Endodermal cell (in vitro differentiated cells): ENCODE results near the gene SCAPER. TPM values are rescaled to one million over a fixed set of nuclear protein-coding genes. Genes with fewer than 3 reads are reported as not detected.

Experiments used
- DNase-seq: peaks from one replicate; pipeline ENCODE4 v3.0.0-alpha.2; 2017
- H3K27ac ChIP-seq: 2 replicates; pipeline ENCODE4 v1.5.1; 2013; ENCODE audit warnings: mild to moderate bottlenecking, low read depth, low read length, moderate library complexity
- H3K27me3 ChIP-seq: 2 replicates; pipeline ENCODE4 v1.6.1; 2013; ENCODE audit warnings: mild to moderate bottlenecking, low read length, moderate library complexity; ENCODE audit not compliant: insufficient read depth, control insufficient read depth, poor library complexity, severe bottlenecking
- H3K36me3 ChIP-seq: 2 replicates; pipeline ENCODE4 v1.7.0; 2013; ENCODE audit warnings: mild to moderate bottlenecking, low read length, moderate library complexity; ENCODE audit not compliant: control insufficient read depth, insufficient read depth
- H3K4me1 ChIP-seq: one replicate; pipeline ENCODE4 v1.7.0; 2013; ENCODE audit warnings: low read length; ENCODE audit not compliant: control insufficient read depth, insufficient read depth
- H3K4me3 ChIP-seq: 2 replicates; pipeline ENCODE4 v1.5.1; 2013; ENCODE audit warnings: mild to moderate bottlenecking, low read length, moderate library complexity
- H3K9ac ChIP-seq: 2 replicates; pipeline ENCODE4 v1.6.1; 2013; ENCODE audit warnings: mild to moderate bottlenecking, low read length, moderate library complexity; ENCODE audit not compliant: poor library complexity, severe bottlenecking; ENCODE audit errors: extremely low read depth
- H3K9me3 ChIP-seq: 2 replicates; pipeline ENCODE4 v1.6.1; 2013; ENCODE audit warnings: mild to moderate bottlenecking, low read length, moderate library complexity; ENCODE audit not compliant: control insufficient read depth
- H3K27ac Mint-ChIP-seq: 2 replicates; pipeline ENCODE4 v1.8.0; 2020; ENCODE audit warnings: mixed read lengths
- H3K27me3 Mint-ChIP-seq: 2 replicates; pipeline ENCODE4 v1.8.0; 2021; ENCODE audit warnings: mild to moderate bottlenecking, mixed read lengths; ENCODE audit not compliant: insufficient read depth
- H3K36me3 Mint-ChIP-seq: 2 replicates; pipeline ENCODE4 v1.8.0; 2020; ENCODE audit warnings: low read depth, mixed read lengths
- H3K4me1 Mint-ChIP-seq: 2 replicates; pipeline ENCODE4 v1.8.0; 2020; ENCODE audit warnings: mixed read lengths
- H3K4me3 Mint-ChIP-seq: 2 replicates; pipeline ENCODE4 v1.8.0; 2020; ENCODE audit warnings: mild to moderate bottlenecking, moderate library complexity, mixed read lengths
- H3K9me3 Mint-ChIP-seq: 2 replicates; pipeline ENCODE4 v1.8.0; 2020; ENCODE audit warnings: mild to moderate bottlenecking, mixed read lengths
- WGBS, 2 experiments: methylation state at CpG; one replicate each; pipeline versions ENCODE4 v1.1.5 to v1.1.7; 2013; ENCODE audit warnings: missing lambda C conversion rate in 2 of 2, mixed read lengths in 1 of 2; ENCODE audit not compliant: insufficient coverage in 1 of 2, insufficient read length in 1 of 2; 5-methylcytosine and 5-hydroxymethylcytosine counted together
- total RNA-seq, 2 donors: library from RNA; stranded (reverse); fragmentation: NEBNext Ultra II Directional in 1 of 2; extraction: Animal tissue kit (Norgen Biotek cat#: 25700) in 1 of 2; gene quantifications; 2 replicates in 1 of 2; 3 replicates in 1 of 2; pipeline ENCODE4 v1.2.1, GENCODE V29; 2021
- TF ChIP-seq, protein P1 (sequence below): fragments of 200-600 bp; sonication (generic); conservative IDR thresholded peaks from 2 replicates; pipeline ENCODE4 v1.5.0; 2021; ENCODE audit warnings: antibody characterized with exemption, mild to moderate bottlenecking

Gene SCAPER
- total RNA-seq, 2 donors from 2014 or later = 8.9 to 12.2 TPM

DNA sequence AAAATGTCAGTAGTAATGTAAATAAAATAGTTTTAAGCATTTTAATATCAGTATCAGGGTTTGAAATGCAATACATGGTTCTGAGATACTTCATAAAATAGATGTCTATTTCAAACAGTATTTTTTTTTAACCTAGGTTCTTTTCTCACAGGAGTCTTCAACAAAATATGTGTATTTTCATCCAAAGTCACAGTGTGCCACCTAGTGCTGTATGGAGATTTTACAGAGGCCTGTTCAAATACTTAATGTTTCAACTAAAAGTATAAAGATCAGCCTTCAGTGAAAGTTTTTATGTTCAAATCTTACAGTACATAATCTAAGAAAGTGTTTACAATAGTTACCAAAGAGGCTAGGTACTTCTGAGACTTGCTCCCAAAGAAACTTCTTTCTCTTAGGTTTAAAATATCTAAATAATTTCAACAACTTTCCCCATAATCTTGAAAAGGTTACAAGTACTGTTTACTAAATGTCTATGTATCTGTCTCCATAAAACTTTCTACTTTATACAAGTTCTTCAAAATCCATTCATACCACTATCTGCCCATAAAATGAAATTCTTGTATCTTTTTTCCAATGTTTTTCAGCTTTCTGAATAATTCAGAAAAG is 38.3 kb downstream of the SCAPER start:
- H3K9me3 Mint-ChIP-seq = no peaks in the 10 kb centered on the region
- no peak overlapping the region for H3K4me3 Mint-ChIP-seq
- Histone ChIP-seq H3K27ac (no peak overlapping the region), H3K27me3 (peaks cover 48% of the 10 kb centered on the region), H3K4me3 (no peak overlapping the region), H3K9ac (no peak overlapping the region), H3K9me3 (no peaks in the 10 kb centered on the region), H3K4me1 (no peaks in the 10 kb centered on the region), H3K36me3 (no peaks in the 10 kb centered on the region)
- peaks cover 10% of the 10 kb centered on the region for H3K4me1 Mint-ChIP-seq
- H3K36me3 Mint-ChIP-seq = no peaks in the 10 kb centered on the region
- DNase-seq = no peak
- H3K27ac Mint-ChIP-seq = no peak overlapping the region
- TF ChIP-seq, protein P1, sequence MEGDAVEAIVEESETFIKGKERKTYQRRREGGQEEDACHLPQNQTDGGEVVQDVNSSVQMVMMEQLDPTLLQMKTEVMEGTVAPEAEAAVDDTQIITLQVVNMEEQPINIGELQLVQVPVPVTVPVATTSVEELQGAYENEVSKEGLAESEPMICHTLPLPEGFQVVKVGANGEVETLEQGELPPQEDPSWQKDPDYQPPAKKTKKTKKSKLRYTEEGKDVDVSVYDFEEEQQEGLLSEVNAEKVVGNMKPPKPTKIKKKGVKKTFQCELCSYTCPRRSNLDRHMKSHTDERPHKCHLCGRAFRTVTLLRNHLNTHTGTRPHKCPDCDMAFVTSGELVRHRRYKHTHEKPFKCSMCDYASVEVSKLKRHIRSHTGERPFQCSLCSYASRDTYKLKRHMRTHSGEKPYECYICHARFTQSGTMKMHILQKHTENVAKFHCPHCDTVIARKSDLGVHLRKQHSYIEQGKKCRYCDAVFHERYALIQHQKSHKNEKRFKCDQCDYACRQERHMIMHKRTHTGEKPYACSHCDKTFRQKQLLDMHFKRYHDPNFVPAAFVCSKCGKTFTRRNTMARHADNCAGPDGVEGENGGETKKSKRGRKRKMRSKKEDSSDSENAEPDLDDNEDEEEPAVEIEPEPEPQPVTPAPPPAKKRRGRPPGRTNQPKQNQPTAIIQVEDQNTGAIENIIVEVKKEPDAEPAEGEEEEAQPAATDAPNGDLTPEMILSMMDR = peak; percentile 80
- peaks cover 36% of the 10 kb centered on the region for H3K27me3 Mint-ChIP-seq

DNA sequence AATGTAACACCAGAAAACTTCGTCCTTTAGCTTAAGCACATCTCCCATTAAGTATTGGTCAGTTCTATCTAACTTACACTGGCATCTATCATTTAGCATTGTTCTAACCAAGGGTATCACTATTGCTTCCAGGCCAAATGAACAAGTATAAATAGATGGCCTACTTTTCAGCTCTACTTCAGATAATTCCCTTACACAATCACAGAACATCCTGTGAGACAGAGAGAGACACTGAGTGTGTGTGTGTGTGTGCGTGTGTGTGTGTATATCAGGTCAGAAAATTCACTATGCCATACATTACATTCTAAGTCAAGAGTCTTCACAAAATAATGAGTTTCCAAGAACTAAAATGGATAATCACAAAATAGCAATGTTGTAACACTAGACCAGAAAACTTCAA is 39.1 kb downstream of the SCAPER start:
- Mint-ChIP-seq H3K27me3 (peaks cover 36% of the 10 kb centered on the region), H3K4me1 (peaks cover 15% of the 10 kb centered on the region), H3K36me3 (no peaks in the 10 kb centered on the region), H3K4me3 (no peak overlapping the region), H3K9me3 (no peaks in the 10 kb centered on the region), H3K27ac (no peak overlapping the region)
- Histone ChIP-seq H3K36me3 (no peaks in the 10 kb centered on the region), H3K9me3 (no peaks in the 10 kb centered on the region), H3K4me1 (no peaks in the 10 kb centered on the region), H3K4me3 (no peak overlapping the region), H3K27me3 (peaks cover 48% of the 10 kb centered on the region), H3K9ac (no peak overlapping the region), H3K27ac (no peak overlapping the region)
- WGBS, 2 experiments = 91 to 100% methylated on average over 1 of the region's 2 CpGs
- TF ChIP-seq, protein P1 = no peak
- no peak for DNase-seq

DNA sequence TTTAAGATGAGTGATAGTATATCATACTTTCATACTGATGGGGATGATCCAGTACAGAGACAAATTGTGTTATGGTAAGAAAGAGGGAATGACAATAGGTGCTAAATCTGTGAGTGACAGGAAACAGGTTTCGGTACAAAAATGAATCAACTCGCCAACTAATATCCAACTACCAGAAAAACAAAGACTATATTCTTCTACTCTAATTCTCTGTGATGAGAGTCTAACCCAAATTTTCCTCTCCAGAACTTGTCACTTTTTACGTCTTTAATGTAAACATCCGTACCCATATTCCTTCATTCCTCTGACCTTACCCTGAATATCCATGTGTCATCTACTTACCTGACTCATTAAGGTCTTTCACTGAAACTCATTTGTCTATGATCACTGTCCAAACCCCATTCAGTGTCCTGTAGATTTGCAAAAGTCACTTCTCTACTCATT is 39.6 kb downstream of the SCAPER start:
- no peaks in the 10 kb centered on the region for H3K9me3 Mint-ChIP-seq
- Histone ChIP-seq H3K9me3 (no peaks in the 10 kb centered on the region), H3K4me1 (no peaks in the 10 kb centered on the region), H3K27me3 (peaks cover 48% of the 10 kb centered on the region), H3K27ac (no peak overlapping the region), H3K36me3 (no peaks in the 10 kb centered on the region), H3K9ac (no peak overlapping the region), H3K4me3 (no peak overlapping the region)
- peaks cover 16% of the 10 kb centered on the region for H3K4me1 Mint-ChIP-seq
- peaks cover 36% of the 10 kb centered on the region for H3K27me3 Mint-ChIP-seq
- no peak for DNase-seq
- no peak overlapping the region for H3K4me3 Mint-ChIP-seq
- H3K27ac Mint-ChIP-seq = no peak overlapping the region
- TF ChIP-seq, protein P1 = no peak
- 63 to 69% methylated on average over 3 to 4 of the region's 4 CpGs for WGBS, 2 experiments
- no peaks in the 10 kb centered on the region for H3K36me3 Mint-ChIP-seq
